Measurements from ENCODE around the gene LNX1.

DNA sequence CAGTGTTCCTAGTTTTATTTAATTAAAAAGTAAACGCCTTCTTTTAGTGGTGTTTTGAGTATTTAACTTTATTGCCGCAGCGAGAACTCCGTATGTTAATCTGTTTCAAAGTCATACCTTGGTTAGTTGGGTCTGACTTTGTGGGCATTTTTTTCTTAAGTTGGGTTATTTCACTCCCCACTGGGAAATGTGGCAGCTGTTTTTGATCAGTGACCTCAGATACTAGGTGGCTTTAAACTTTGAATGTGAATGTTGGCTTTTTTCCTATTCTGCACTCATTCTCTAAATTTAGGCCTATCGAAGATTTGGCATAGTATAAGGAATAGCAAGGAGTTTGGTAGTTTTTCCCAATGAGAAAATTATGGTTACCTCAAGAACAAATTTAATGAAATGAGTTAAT is 127.9 kb downstream of the LNX1 start:
- no peak for TF ChIP-seq EZH2 (IDR thresholded peaks at IDR 0.05; ENCODE audit: insufficient read depth, poor library complexity, severe bottlenecking)
- TF ChIP-seq EZH2phosphoT487 (IDR thresholded peaks at IDR 0.05; ENCODE audit: insufficient read depth, low read depth): no peak
